Liver (tissue), 3 donors: ENCODE results near the gene RPL21.

Experiments used
- ATF3 ChIP-seq: IDR thresholded peaks from 2 replicates; pipeline ENCODE4 v1.6.1; 2016; ENCODE audit warnings: antibody characterized with exemption
- GABPA ChIP-seq, 2 donors: IDR thresholded peaks in 1 of 2; conservative IDR thresholded peaks in 1 of 2; 2 replicates each; pipeline ENCODE4 v1.6.1; 2016; ENCODE audit warnings: antibody characterized with exemption in 2 of 2, mild to moderate bottlenecking in 1 of 2, moderate library complexity in 1 of 2
- TAF1 ChIP-seq: conservative IDR thresholded peaks from 2 replicates; pipeline ENCODE4 v1.6.1; 2016; ENCODE audit warnings: antibody characterized with exemption, mild to moderate bottlenecking
- YY1 ChIP-seq: IDR thresholded peaks from 2 replicates; pipeline ENCODE4 v1.6.1; 2016; ENCODE audit warnings: antibody characterized with exemption, mild to moderate bottlenecking
- TF ChIP-seq, protein P1 (sequence below): fragments of 150-350 bp; IDR thresholded peaks from 2 replicates; pipeline ENCODE4 v1.5.1; 2017; ENCODE audit warnings: improper control_type of control experiment, low read depth, low read length; ENCODE audit not compliant: missing input control
- TF ChIP-seq, protein P2 (sequence below): IDR thresholded peaks from 2 replicates; pipeline ENCODE4 v1.6.1; 2016; ENCODE audit warnings: antibody characterized with exemption, mild to moderate bottlenecking
- TF ChIP-seq, protein P3 (sequence below): IDR thresholded peaks from 2 replicates; pipeline ENCODE4 v1.6.1; 2016; ENCODE audit warnings: antibody characterized with exemption
- donor health status: healthy.
- donor health status: healthy.

DNA sequence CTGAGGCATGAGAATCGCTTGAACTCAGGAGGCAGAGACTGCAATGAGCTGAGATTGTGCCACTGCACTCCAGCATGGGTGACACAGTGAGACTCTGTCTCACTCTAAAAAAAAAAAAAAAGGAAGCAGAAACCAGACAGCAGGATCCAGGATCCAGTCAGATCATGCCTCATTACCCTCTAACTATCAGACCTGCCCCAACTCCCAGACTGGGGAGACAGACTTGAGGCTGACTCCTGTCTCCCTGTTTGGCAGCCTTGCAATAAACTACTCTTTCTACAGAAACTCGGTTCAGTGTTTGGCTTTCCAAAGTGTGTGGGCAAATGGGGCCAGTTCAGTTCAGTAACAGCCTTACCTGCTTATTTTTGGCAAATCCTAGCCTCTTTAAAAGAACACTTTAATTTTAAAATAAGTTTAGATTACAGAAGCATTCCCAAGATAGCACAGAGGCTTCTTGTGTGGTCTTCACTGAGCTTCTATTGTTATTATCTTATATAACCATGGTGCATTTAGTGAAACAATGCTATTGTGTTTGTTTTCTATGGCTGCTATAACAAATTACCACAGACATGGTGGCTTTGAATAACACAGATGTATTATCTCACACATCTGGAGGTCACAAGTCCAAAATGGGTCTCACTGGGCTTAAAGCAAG lies 37.8 kb downstream of the RPL21 start:
- TF ChIP-seq GABPA (IDR thresholded peaks at IDR 0.05 in 1 of 2, conservative IDR thresholded peaks at IDR 0.05 in 1 of 2) (no peak), YY1 (no peak), ATF3 (no peak), TAF1 (no peak)
- TF ChIP-seq, protein P1, sequence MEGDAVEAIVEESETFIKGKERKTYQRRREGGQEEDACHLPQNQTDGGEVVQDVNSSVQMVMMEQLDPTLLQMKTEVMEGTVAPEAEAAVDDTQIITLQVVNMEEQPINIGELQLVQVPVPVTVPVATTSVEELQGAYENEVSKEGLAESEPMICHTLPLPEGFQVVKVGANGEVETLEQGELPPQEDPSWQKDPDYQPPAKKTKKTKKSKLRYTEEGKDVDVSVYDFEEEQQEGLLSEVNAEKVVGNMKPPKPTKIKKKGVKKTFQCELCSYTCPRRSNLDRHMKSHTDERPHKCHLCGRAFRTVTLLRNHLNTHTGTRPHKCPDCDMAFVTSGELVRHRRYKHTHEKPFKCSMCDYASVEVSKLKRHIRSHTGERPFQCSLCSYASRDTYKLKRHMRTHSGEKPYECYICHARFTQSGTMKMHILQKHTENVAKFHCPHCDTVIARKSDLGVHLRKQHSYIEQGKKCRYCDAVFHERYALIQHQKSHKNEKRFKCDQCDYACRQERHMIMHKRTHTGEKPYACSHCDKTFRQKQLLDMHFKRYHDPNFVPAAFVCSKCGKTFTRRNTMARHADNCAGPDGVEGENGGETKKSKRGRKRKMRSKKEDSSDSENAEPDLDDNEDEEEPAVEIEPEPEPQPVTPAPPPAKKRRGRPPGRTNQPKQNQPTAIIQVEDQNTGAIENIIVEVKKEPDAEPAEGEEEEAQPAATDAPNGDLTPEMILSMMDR, result no peak
- TF ChIP-seq, protein P2, sequence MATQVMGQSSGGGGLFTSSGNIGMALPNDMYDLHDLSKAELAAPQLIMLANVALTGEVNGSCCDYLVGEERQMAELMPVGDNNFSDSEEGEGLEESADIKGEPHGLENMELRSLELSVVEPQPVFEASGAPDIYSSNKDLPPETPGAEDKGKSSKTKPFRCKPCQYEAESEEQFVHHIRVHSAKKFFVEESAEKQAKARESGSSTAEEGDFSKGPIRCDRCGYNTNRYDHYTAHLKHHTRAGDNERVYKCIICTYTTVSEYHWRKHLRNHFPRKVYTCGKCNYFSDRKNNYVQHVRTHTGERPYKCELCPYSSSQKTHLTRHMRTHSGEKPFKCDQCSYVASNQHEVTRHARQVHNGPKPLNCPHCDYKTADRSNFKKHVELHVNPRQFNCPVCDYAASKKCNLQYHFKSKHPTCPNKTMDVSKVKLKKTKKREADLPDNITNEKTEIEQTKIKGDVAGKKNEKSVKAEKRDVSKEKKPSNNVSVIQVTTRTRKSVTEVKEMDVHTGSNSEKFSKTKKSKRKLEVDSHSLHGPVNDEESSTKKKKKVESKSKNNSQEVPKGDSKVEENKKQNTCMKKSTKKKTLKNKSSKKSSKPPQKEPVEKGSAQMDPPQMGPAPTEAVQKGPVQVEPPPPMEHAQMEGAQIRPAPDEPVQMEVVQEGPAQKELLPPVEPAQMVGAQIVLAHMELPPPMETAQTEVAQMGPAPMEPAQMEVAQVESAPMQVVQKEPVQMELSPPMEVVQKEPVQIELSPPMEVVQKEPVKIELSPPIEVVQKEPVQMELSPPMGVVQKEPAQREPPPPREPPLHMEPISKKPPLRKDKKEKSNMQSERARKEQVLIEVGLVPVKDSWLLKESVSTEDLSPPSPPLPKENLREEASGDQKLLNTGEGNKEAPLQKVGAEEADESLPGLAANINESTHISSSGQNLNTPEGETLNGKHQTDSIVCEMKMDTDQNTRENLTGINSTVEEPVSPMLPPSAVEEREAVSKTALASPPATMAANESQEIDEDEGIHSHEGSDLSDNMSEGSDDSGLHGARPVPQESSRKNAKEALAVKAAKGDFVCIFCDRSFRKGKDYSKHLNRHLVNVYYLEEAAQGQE, result no peak
- TF ChIP-seq, protein P3, sequence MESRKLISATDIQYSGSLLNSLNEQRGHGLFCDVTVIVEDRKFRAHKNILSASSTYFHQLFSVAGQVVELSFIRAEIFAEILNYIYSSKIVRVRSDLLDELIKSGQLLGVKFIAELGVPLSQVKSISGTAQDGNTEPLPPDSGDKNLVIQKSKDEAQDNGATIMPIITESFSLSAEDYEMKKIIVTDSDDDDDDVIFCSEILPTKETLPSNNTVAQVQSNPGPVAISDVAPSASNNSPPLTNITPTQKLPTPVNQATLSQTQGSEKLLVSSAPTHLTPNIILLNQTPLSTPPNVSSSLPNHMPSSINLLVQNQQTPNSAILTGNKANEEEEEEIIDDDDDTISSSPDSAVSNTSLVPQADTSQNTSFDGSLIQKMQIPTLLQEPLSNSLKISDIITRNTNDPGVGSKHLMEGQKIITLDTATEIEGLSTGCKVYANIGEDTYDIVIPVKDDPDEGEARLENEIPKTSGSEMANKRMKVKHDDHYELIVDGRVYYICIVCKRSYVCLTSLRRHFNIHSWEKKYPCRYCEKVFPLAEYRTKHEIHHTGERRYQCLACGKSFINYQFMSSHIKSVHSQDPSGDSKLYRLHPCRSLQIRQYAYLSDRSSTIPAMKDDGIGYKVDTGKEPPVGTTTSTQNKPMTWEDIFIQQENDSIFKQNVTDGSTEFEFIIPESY, result no peak
